Loucy (cell line): ENCODE data around the gene ENOX1.

ENCODE experiments used
- H2AFZ ChIP-seq: fragments of 200-600 bp; sonication (generic); 2 replicates; pipeline ENCODE4 v1.6.0; 2016; ENCODE audit warnings: antibody characterized with exemption, mild to moderate bottlenecking, low read length, moderate library complexity
- H3F3A ChIP-seq: fragments of 200-600 bp; 2 replicates; pipeline ENCODE4 v1.6.0; 2016; ENCODE audit warnings: antibody characterized with exemption, low read depth, mild to moderate bottlenecking
- H3K27me3 ChIP-seq: fragments of 200-600 bp; sonication (generic); 2 replicates; pipeline ENCODE4 v1.6.1; 2014; ENCODE audit warnings: low read length, mild to moderate bottlenecking; ENCODE audit not compliant: insufficient read depth, poor library complexity, severe bottlenecking
- H3K36me3 ChIP-seq: fragments of 200-600 bp; sonication (generic); 2 replicates; pipeline ENCODE4 v1.6.1; 2016; ENCODE audit warnings: low read length; ENCODE audit not compliant: insufficient read depth
- H3K4me1 ChIP-seq: fragments of 200-600 bp; sonication (generic); 2 replicates; pipeline ENCODE4 v1.5.1; 2014; ENCODE audit warnings: low read length, mild to moderate bottlenecking; ENCODE audit not compliant: insufficient read depth, poor library complexity, severe bottlenecking
- H3K4me2 ChIP-seq: fragments of 200-600 bp; sonication (generic); 2 replicates; pipeline ENCODE4 v1.6.0; 2014; ENCODE audit warnings: antibody characterized with exemption, low read length, low read depth, mild to moderate bottlenecking; ENCODE audit not compliant: poor library complexity, severe bottlenecking
- H3K4me3 ChIP-seq: fragments of 200-600 bp; sonication (generic); 2 replicates; pipeline ENCODE4 v1.5.1; 2014; ENCODE audit warnings: low read length, mild to moderate bottlenecking, mixed read lengths; ENCODE audit not compliant: poor library complexity, severe bottlenecking
- H3K79me2 ChIP-seq: fragments of 200-600 bp; sonication (generic); 2 replicates; pipeline ENCODE4 v1.6.1; 2014; ENCODE audit warnings: low read length; ENCODE audit not compliant: insufficient read depth
- H3K9ac ChIP-seq: fragments of 200-600 bp; sonication (generic); 2 replicates; pipeline ENCODE4 v1.6.0; 2014; ENCODE audit warnings: mild to moderate bottlenecking, low read depth, low read length, moderate library complexity; ENCODE audit not compliant: poor library complexity, severe bottlenecking
- H3K9me2 ChIP-seq: fragments of 200-600 bp; sonication (generic); replicated peaks from 2 replicates; pipeline ENCODE4 v1.6.1; 2016; ENCODE audit warnings: low read depth, low read length, mixed read lengths
- H3K9me3 ChIP-seq: fragments of 200-600 bp; sonication (generic); 2 replicates; pipeline ENCODE4 v1.6.1; 2014; ENCODE audit warnings: mild to moderate bottlenecking, antibody characterized with exemption, low read length, low read depth; ENCODE audit not compliant: insufficient read depth
- H4K20me1 ChIP-seq: fragments of 200-600 bp; sonication (generic); 2 replicates; pipeline ENCODE4 v1.6.0; 2014; ENCODE audit warnings: antibody characterized with exemption, low read length, mild to moderate bottlenecking; ENCODE audit not compliant: insufficient read depth, poor library complexity, severe bottlenecking
- EZH2phosphoT487 ChIP-seq: fragments of 200-600 bp; IDR thresholded peaks from 2 replicates; pipeline ENCODE4 v1.6.1; 2018; ENCODE audit warnings: antibody characterized with exemption, mild to moderate bottlenecking, moderate library complexity, borderline replicate concordance
- TF ChIP-seq, protein P1 (sequence below): fragments of 200-600 bp; sonication (generic); conservative IDR thresholded peaks from 2 replicates; pipeline ENCODE4 v1.5.1; 2014; ENCODE audit warnings: mild to moderate bottlenecking, antibody characterized with exemption, low read length

The ENOX1 gene

DNA sequence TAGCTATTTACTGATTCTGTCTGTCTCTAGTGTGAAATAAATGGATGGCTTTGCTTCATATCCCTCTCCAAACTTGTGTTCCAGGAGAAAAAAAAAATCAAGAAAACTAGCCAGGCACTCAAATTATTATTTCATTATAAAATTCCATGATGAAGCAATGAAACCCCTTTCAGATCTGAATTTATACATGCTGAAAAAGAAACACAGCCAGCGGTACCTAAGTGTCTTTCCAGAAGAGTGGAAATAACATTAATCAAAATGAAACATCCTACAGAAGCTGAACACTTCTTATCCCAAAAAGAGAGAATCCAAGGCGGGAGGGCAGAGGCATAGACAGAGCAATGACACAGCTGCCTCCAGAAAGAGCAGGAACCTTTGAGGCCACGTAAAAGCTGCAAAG lies 15.9 kb downstream of the ENOX1 start:
- no peak overlapping the region for H3K9ac ChIP-seq
- no peak overlapping the region for H3K4me3 ChIP-seq
- H3K79me2 ChIP-seq = no peaks in the 10 kb centered on the region
- H3K27me3 ChIP-seq = no peaks in the 10 kb centered on the region
- no peak overlapping the region for H3K4me2 ChIP-seq
- peaks cover 5% of the 10 kb centered on the region; the same call in 1 of the 2 replicates for H3F3A ChIP-seq
- peaks cover 41% of the 10 kb centered on the region for H3K4me1 ChIP-seq
- no peaks in the 10 kb centered on the region for H3K9me3 ChIP-seq
- no peaks in the 10 kb centered on the region for H3K36me3 ChIP-seq
- no peaks in the 10 kb centered on the region for H4K20me1 ChIP-seq
- H2AFZ ChIP-seq = no peak overlapping the region
- TF ChIP-seq, protein P1, sequence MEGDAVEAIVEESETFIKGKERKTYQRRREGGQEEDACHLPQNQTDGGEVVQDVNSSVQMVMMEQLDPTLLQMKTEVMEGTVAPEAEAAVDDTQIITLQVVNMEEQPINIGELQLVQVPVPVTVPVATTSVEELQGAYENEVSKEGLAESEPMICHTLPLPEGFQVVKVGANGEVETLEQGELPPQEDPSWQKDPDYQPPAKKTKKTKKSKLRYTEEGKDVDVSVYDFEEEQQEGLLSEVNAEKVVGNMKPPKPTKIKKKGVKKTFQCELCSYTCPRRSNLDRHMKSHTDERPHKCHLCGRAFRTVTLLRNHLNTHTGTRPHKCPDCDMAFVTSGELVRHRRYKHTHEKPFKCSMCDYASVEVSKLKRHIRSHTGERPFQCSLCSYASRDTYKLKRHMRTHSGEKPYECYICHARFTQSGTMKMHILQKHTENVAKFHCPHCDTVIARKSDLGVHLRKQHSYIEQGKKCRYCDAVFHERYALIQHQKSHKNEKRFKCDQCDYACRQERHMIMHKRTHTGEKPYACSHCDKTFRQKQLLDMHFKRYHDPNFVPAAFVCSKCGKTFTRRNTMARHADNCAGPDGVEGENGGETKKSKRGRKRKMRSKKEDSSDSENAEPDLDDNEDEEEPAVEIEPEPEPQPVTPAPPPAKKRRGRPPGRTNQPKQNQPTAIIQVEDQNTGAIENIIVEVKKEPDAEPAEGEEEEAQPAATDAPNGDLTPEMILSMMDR = no peak
- no peak for TF ChIP-seq EZH2phosphoT487
- H3K9me2 ChIP-seq = no peaks in the 10 kb centered on the region

DNA sequence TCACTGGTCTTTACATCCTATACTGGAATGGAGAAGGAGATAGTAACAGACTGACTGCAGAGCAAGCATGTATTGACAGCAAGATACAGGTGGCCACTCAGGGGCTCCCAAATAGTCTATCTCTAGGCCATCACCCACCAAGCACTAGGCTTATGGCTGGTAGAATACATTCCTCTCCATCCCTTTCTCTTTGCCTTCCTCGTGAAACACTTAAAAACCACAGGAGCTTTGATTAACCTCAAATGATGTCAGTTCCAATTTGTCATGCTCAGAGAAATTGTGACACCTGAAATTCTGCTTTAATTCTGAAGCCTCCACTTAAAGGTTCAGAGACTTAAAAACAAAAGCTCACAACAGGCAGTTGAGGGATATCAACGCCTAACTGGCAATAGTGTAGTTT lies 17.2 kb downstream of the ENOX1 start:
- Histone ChIP-seq H3K36me3 (no peaks in the 10 kb centered on the region), H3K4me2 (no peak overlapping the region), H3K9me3 (no peaks in the 10 kb centered on the region), H3K4me1 (peaks cover 31% of the 10 kb centered on the region), H3F3A (no peaks in the 10 kb centered on the region), H2AFZ (no peak overlapping the region), H3K27me3 (no peaks in the 10 kb centered on the region), H3K9ac (no peak overlapping the region), H4K20me1 (no peaks in the 10 kb centered on the region), H3K9me2 (no peaks in the 10 kb centered on the region), H3K79me2 (no peaks in the 10 kb centered on the region), H3K4me3 (no peak overlapping the region)
- TF ChIP-seq, protein P1 = no peak
- TF ChIP-seq EZH2phosphoT487 = no peak

DNA sequence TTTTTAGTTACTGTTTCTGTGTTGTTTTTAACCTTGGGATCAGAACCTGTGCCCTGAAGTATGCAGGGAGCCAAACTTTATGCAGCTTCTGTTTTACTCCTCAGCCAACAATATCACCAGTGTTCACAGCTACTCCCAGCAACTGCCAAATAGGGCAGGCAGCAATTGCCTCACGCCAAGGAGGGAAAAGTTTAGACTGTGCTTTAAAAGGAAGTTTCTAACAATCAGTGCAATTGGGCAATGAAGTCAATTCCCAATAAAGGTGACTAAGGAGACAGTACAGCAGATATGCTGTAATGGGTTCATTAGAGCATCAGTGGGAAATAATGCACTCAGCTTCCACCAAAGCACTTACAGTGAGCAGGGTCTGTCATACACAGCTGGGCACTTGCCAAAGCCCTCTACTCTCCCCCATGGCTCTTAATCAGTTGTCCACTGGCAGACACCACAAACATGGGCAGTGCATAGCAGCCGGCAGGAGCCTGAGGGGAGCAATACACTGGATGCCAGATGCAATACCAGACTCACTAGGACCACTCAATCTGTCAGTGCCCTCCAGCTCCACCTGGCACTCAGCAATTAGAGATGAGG lies 19.3 kb downstream of the ENOX1 start:
- Histone ChIP-seq H3K4me1 (peaks cover 13% of the 10 kb centered on the region), H4K20me1 (no peaks in the 10 kb centered on the region), H2AFZ (no peak overlapping the region), H3K9ac (no peak overlapping the region), H3K4me3 (no peak overlapping the region), H3K9me3 (no peaks in the 10 kb centered on the region), H3K79me2 (no peaks in the 10 kb centered on the region), H3K27me3 (no peaks in the 10 kb centered on the region), H3K36me3 (no peaks in the 10 kb centered on the region), H3F3A (no peaks in the 10 kb centered on the region), H3K9me2 (no peaks in the 10 kb centered on the region), H3K4me2 (no peak overlapping the region)
- TF ChIP-seq, protein P1 = no peak
- no peak for TF ChIP-seq EZH2phosphoT487
